HG03432 (cell line): ENCODE results near the gene FASLG.
"Not testable (repeated sequence)": the region's sequence is repeated elsewhere in the genome, so short reads cannot be mapped to it uniquely, and the experiment has no call there.

Experiments
- ATAC-seq: cut with Tn5 transposase; IDR thresholded peaks from one replicate; pipeline ENCODE4 v1.9.1; 2021; ENCODE audit warnings: mild to moderate bottlenecking, moderate library complexity; ENCODE audit not compliant: unreplicated experiment

Gene FASLG

DNA sequence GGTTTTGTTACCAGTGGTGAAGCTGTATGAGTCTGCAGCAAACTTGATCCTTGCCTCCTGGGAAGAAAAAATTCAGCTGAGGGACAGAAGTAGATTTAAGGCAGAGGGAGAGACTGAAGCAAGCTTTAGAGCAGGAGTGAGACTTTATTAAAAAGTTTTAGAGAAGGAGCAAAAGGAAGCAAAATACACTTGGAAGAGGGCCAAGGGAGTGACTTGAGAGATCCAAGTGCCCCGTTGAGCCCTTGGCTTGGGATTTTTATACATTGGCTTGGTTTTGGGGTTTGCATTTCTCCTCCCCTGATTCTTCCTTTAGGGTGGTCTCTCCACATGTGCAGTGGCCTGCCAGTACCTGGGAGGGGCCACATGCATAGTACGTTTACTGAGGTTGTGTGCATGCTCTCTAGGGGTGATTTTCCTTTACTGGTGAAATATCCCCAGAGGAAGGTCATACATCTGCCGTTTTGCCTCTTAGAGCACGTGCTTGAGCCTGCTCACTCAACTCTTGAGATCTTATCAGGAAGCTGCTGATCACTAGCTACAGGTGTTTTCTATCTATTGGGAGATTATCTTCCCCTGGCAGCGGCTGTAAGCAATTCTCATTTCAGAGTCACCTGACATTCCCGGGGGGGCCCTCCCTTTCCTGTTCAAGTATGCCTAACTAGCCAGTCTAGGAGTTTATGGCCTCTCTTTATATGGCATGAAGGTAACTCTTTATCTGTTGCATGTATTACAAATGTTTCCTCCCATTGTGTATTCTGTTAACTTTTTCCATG, 20.3 kb downstream of the FASLG start:
- ATAC-seq, result no peak

DNA sequence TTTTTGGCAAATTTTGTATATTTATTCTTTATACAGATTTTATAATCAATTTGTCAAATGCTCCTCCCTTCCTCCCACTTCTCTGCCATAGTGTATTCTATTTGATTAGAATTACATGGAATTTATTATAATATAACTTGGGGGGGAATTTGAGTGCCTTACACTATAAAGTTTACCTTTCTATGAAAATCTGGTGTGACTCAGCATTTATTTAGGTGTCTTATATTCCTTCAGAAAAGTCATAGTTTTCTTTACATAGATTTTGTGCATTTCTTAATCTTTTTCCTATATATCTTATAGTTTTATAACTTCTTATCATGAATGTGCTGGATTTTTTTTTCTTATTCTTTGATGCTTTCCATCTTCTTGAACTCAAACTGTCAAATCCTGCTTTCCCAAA, 21.3 kb downstream of the FASLG start:
- no peak for ATAC-seq

DNA sequence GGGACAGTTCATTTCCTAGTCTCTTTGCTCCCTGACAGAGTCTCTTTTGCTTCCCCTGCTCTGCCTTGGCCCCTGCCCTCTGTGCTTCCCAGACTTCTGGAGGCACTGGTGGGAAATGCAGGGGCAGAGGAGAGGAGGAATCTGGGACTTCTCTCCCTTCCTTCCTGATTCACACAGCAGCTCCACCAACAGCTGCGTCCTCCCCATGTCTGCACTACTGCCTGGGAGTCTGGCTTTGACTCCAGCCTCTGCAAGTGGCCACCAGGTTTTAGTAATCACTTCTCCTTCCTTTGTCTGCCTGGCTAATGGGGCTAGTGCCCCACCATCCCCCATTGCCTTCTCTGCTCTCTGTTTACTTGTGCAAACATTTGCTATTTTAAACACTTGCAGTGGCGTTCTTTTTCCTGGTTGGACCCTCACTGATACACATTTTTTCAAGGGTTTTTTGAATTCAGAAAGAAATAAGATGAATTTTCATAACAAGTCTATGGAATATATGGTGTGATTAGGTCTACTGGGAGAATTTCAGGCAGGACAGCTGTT, 21.9 kb downstream of the FASLG start:
- ATAC-seq, result no peak

DNA sequence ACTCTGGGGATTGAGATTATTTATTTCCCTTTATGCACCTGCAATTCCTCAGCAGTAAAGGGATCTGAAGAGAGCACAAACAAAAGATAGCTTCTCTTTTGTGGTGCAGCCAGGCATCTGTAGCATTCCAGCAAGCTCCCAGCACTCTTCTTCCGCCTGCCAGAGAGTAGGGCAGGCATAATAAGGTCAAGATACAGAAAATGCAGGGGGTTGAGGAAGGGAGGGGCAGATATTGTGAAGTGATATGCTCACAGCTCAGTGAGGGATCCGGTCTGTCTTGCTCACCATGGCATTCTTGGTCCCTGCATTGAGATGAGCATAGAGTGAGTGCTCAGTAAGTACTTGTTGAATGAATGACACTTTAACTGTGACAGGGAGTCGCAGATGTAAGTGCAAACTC, 23.9 kb downstream of the FASLG start:
- ATAC-seq, result no peak

DNA sequence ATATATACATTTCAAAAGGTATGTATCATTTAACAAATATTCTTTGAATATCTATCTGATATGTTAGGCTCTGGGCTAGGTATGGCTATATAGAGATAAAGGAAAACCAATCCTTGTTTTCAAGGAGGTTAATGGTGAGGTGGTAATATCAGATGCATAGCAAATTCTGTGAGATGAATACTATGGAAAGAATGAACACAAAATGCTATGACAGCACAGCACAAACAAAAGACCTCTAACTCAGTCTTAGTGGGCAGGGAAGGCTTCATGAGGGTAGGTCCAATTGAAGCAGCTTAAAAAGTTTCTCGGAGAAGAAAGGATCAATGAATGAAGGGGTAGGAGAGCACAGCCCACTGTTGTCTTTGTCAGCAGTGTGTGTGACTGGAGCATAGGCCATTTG, 27.2 kb downstream of the FASLG start:
- no peak for ATAC-seq

DNA sequence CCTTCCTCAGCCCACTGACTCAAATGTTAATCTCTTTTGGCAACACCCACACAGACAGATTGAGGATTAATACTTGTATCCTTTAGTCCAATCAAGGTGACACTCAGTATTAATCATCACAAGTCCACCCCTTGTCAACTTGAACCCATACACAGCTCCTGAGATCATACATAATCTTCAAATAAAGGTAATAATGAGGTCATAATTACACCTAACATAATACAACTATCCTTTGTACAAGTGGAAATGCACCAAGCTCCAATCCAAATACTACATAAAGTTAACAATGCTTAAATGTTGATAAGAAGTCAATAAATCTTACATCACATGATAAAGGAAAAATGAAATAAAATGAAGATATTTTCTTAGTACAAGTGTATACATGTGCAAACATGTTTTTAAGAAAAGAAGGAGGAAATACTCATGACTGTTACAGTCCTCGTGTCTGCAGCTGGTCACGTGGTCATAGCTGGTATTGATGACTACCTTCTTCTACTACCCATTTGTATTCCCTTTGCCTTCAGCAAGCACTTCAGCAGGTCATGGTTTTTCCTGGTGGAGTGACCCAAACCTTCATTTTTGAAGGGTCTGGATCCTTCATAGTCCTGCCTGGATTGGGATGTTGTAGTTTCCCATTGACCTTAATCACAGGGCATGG, 29.7 kb downstream of the FASLG start:
- not testable (repeated sequence) for ATAC-seq

DNA sequence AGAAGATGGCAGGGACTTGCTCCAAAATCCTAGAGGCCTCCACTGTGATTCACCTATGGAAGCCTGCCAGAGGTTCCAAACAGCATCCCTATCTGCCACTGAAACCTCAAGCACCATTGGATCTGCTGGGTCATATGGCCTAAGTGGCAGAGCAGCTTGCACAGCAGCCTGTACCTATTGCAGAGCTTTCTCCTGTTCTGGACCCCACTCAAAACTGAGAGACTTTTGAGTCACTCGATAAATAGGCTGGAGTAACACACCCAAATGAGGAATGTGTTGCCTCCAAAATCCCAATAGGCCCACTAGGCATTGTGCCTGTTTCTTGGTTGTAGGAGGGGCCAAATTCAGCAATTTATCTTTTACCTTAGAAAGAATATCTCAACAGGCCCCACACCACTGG, 32.0 kb downstream of the FASLG start:
- ATAC-seq, result not testable (repeated sequence)

DNA sequence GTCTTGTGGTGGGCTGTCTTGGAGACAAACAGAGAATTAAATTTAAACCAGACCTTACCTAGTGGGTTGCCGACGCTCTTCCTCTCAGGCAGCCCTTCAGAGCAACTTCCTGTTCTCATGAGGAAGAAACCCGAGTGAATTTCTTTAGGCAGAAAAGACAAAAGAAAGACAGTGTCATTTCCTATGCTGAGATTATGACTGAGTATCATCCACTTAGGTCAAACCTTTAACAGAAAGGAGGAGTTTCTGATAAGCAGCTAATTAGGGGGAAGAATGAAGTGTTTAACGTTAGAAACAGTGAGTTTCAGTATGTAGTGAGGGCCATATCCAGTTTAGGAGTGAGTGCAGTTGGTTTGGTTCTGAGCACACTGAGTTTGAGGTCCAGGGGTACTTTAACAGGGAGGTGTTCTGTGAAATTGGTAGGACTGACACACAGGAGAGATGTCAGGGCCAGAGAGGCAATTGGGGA, 38.7 kb downstream of the FASLG start:
- ATAC-seq, result peak; percentile 32

DNA sequence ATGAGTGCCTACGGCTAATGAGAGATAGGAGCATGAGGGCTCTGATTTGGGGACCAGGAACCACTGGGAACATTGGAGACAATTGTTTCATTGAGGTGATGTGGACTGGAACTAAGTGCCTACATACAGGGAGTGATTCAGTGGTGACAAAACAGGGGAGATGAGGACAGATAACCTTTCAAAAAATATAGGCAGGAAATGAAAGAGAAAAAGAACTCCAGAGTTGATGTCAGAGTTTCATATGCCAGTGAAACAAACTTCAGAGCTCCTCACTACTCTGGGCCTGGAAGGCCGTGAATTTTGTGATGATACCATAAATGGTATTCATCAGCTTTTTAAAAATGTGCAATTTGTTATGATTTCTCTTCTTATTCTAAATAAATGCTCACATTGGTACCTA, 39.3 kb downstream of the FASLG start:
- ATAC-seq, result peak; percentile 45

DNA sequence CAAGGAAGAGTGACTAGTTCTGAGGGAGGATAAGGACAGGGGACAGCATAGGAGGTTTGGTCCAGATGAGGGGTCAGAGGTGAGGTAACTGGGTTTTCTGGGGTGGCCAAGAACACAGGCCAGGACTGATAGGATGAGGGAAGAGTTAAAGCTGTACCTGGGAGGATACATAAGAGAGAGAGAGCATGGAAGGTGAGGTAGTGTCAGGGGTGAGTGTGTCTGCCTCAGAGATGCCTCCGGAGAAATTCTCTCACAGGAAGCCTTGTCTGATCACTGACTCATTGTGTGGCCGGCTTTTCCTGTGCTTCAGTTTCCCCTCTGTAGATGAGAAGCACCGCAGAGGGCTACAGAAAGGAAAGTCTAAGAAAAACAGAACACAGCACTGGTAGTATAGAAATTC, 40.2 kb downstream of the FASLG start:
- ATAC-seq, result peak; percentile 87

DNA sequence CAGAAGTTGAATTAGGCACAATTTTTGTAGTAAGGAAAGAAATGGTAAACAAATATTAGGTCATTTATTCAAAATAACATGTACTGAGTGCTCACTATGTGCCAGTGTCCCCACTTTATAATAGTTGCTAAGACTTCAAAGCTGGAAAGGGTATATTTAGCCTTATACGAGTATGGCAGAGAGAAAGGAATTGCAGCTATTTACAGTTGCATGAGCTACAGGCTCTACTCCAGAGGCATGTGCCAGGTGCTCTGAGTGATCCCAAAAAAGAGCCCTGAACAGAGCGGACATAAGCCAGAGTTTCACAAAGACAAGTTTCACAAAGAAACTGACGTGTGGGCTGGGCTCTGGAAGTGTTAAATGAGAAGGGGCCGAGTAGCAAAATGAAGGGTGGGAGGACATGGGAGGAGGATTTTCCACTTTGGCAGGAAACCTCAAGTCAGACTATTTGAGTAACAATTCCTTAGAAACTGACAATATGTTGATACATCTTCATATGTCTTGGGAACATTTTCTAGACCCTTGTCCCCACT, 40.9 kb downstream of the FASLG start:
- ATAC-seq, result no peak

DNA sequence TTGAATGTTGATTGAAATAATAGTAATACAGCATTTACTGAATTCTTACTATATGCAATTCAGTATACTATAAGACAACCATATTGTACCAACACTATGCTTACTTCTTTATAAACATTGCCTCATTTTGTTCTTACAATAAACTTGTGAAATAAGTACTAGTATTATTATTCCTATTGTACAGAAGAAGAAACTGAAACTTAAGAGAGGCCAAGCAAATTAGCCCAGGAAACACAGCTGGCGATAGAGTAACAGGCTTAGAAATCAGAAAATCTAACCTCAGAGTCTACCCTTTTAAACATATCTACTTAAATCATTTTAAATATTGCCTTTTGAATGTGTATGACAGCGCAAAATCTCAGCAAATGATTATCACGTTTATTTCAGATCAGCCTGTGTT, 41.7 kb downstream of the FASLG start:
- no peak for ATAC-seq

DNA sequence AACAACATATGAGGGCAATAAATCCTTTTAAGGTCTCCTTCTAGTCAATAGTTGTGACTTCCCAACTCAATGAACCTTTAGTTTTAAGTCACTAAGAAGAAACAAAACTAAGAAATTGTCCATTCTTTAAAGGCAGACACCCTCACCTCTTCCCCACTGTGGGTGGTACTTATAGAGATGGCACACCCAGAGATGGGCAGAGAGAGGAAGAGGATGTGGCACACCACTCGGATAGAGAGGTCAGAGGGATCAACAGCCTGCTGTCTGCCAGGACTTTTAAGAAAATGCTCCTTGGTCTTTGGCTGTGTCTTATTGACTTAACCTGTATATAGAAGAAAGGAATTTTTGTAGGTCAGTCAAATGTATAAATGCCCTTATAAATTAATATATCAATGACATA, 45.1 kb downstream of the FASLG start:
- ATAC-seq, result no peak

DNA sequence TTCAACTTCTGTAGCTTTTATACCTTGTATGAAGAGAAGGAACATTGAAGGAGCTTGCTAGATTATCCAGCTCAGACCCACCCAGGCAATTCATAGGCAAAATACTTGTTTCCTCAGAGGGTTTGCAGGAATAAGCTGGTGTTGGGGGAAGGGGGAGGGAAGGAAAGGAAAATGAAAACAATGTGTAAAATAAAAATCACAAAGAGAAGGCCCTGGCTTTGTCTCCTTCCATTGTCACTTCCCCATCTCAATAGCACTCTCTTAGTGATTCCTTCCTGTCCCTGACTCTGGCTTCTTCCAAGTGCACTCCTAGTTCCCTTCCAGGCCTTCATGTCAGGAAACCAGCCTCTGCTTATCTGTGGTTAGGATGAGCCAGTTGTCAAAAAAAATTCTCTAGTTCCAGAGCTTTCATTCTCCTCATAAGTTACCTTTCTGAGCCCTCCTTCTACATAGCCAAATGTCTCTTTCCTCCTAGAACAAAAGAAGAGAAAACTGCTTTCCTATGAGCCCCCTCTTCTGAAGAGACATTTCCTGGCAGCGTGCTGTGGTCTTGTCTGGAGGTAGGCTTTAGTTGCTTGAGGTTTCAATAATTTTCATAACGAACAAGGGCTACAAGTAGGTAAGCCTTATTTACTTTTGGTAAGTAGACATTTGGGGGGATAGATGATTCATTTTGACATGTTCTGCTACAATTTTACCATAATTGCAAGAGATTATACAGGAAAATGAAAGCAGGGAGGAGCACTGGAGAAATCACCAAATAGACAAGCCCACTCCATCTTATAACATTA, 45.7 kb downstream of the FASLG start:
- ATAC-seq, result no peak

DNA sequence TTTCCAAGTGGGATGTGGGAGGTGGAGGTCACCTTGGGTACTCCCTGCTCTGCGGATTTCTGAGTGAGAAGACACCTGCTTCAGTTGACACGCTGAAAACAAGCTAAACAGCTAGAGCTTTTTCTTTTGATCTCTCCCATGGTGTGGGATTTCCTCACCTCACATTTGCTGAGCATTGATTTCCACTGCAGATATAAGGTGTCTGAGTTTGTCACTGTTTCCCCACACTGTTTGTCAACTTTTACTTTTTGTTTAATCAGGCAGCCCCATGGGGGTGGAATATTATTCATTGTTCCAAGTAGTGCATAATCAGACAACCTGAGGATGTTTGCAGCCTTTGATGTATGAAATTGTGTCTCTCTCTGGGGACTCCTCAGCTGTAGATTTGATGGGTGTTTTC, 49.5 kb downstream of the FASLG start:
- no peak for ATAC-seq

DNA sequence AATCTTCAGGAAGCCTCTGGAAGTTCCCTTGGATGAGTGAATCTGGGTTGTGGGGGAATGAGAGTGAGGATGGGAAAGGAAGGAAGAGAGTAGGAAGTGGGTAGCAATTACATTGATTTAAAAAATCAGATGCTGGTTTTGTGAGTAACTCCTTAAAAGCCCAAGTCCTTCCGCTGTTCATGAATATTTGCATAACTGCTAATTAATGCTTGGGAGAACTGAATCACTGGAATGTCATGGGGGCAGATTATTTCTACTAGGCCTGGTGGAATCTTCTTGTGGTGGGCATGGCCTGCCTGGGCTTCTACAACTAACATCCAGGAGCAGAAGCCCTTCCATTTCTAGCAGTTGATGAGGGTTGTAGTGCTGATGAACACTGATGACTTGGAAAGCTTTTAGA, 52.7 kb downstream of the FASLG start:
- no peak for ATAC-seq

DNA sequence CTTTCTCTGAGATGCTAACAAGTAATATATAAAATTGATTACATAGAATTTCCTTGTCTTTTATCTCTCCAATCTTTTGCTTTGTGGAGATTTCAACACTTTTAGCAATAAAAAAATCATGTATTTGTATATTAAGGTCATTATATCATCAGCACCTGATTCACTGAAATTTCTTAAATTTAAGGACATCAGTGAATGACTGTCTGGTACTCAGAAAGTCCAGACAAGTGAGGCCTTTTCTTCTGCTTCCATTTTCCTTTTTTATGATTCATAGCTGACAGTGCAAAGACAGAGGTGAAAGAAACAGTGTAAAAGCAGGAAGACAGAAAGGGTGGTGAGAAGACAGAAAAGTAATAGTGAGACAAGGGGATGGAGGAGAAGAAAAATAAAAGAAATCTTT, 54.6 kb downstream of the FASLG start:
- ATAC-seq, result no peak
